ENCODE data around the gene CDYL. TPM values are rescaled to one million over a fixed set of nuclear protein-coding genes. Genes with fewer than 3 reads are reported as not detected.

Gene CDYL
- total RNA-seq: 30.4 TPM

- DNase-seq (ENCODE audit: low spot score): peak; percentile 88
Observed at GRCh38 chr6:4776131-4776492, at the start of gene CDYL. TSS of gene CDYL (plus strand) at chr6:4776404. CDS start at chr6:4776784, 380 bp downstream.

GRCh38 chr6:4726645-4727044 lies 49.6 kb upstream of the CDYL start:
- no peak for DNase-seq (ENCODE audit: low spot score)

GRCh38 chr6:4727217-4727616 lies 49.0 kb upstream of the CDYL start:
- DNase-seq (ENCODE audit: low spot score): no peak

GRCh38 chr6:4727671-4728435 lies 48.4 kb upstream of the CDYL start:
- peak; percentile 12 for DNase-seq (ENCODE audit: low spot score)

- DNase-seq (ENCODE audit: low spot score): no peak
Observed at GRCh38 chr6:4728436-4728769, 47.8 kb upstream of the CDYL start.

- no peak for DNase-seq (ENCODE audit: low spot score)
Observed at GRCh38 chr6:4728926-4729325, 47.3 kb upstream of the CDYL start.

GRCh38 chr6:4731996-4732395 lies 44.2 kb upstream of the CDYL start:
- DNase-seq (ENCODE audit: low spot score): no peak

GRCh38 chr6:4732691-4733315 lies 43.4 kb upstream of the CDYL start:
- peak; percentile 18 for DNase-seq (ENCODE audit: low spot score)

- no peak for DNase-seq (ENCODE audit: low spot score)
Observed at GRCh38 chr6:4736371-4736873, 39.8 kb upstream of the CDYL start.

GRCh38 chr6:4740032-4740431 lies 36.2 kb upstream of the CDYL start:
- no peak for DNase-seq (ENCODE audit: low spot score)

GRCh38 chr6:4743062-4743461 lies 33.1 kb upstream of the CDYL start:
- DNase-seq (ENCODE audit: low spot score): no peak

- no peak for DNase-seq (ENCODE audit: low spot score)
Observed at GRCh38 chr6:4743926-4744325, 32.3 kb upstream of the CDYL start.

- DNase-seq (ENCODE audit: low spot score): no peak
Observed at GRCh38 chr6:4747588-4747987, 28.6 kb upstream of the CDYL start.

- DNase-seq (ENCODE audit: low spot score): no peak
Observed at GRCh38 chr6:4751823-4752464, 24.3 kb upstream of the CDYL start.

- DNase-seq (ENCODE audit: low spot score): no peak
Observed at GRCh38 chr6:4756247-4756646, 20.0 kb upstream of the CDYL start.

GRCh38 chr6:4759997-4760396 lies 16.2 kb upstream of the CDYL start:
- no peak for DNase-seq (ENCODE audit: low spot score)

GRCh38 chr6:4760773-4761172 lies 15.4 kb upstream of the CDYL start:
- no peak for DNase-seq (ENCODE audit: low spot score)

GRCh38 chr6:4762294-4762693 lies 13.9 kb upstream of the CDYL start:
- no peak for DNase-seq (ENCODE audit: low spot score)

GRCh38 chr6:4763921-4764320 lies 12.3 kb upstream of the CDYL start:
- DNase-seq (ENCODE audit: low spot score): no peak

- no peak for DNase-seq (ENCODE audit: low spot score)
Observed at GRCh38 chr6:4768815-4769214, 7.4 kb upstream of the CDYL start.

GRCh38 chr6:4772750-4773149 lies 3.5 kb upstream of the CDYL start:
- DNase-seq (ENCODE audit: low spot score): no peak

- DNase-seq (ENCODE audit: low spot score): no peak
Observed at GRCh38 chr6:4773181-4773580, 3.0 kb upstream of the CDYL start.

- no peak for DNase-seq (ENCODE audit: low spot score)
Observed at GRCh38 chr6:4774296-4774695, 1.9 kb upstream of the CDYL start.
